GM19099 (cell line): ENCODE data around the gene TUBE1.
A peak's percentile ranks its signal among the peaks of the same experiment; 100 is the strongest.

Experiments used
- POLR2A ChIP-seq: IDR thresholded peaks from 3 replicates; pipeline ENCODE4 v1.6.1; 2011; ENCODE audit warnings: low read depth; ENCODE audit not compliant: insufficient read length; ENCODE audit errors: extremely low read depth

The TUBE1 gene

GRCh38 chr6:112087136-112087911 lies at the start of gene TUBE1, which contains the start of gene FAM229B:
Gene TUBE1 (minus strand): TSS chr6:112087482. CDS start chr6:112087434, 48 bp downstream.
Gene FAM229B (plus strand): TSS chr6:112087591. CDS start chr6:112099284, 11,693 bp downstream.
- TF ChIP-seq POLR2A, result peak; percentile 80

DNA sequence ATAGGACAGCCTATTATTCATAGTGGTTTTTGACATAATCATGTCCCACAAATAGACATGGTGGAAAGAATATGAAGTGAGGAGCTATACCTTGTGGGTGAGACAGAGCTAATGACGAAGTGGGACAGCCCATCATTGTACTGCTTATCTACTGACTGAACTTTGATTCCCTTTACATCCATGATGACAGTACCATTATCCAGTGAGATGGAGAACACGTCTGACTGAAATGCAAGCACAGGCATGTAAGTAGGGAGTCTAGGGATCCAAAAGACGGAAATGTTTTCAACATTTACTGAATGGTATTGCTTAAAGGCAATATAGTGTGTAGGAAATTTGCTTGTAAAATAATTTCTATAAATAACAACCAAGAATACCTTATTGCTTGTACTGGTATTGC lies 43.6 kb upstream of the TUBE1 start:
- TF ChIP-seq POLR2A, result no peak

GRCh38 chr6:112128208-112128607 lies 40.9 kb upstream of the TUBE1 start:
- TF ChIP-seq POLR2A, result no peak

DNA sequence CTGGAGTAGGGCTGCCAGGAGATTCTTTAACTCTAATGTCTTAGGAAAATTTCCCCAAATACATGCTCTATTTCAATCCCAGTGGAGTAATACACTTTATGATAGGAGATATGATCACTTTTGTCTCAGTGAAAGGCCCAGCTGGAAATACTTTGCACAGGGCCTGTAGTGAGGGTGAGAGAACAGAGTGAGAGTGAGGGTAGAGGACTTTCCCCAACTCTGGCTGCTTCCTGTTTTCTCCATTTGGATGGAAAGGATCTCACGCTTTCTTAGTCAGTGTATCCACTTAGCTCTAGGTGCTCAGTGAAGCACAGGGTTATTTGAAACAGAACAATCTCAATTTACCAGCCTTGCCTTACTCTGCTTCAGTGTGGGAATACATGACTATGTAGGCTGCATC lies 36.7 kb upstream of the TUBE1 start:
- no peak for TF ChIP-seq POLR2A

DNA sequence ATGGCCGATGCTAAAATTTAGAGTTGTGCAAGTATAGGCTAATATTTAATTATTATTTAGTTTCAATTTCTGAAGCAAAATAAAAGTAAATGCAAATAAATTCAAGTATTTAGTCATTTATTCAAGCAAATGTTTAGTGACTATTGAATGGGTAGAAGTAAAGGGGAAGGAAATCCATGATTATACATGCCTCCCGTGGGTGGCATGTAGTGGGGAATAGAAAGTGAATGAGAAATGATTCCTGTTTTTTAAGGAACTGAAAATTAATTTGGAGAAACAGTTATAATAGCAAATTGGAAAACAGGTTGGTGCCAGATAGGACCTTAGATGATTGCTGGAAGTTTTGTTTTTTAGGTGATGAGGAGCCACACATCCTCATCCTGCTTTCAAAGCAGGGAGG lies 35.5 kb upstream of the TUBE1 start:
- TF ChIP-seq POLR2A, result no peak

- TF ChIP-seq POLR2A, result no peak
Measured at GRCh38 chr6:112118034-112118433, 30.8 kb upstream of the TUBE1 start.

- no peak for TF ChIP-seq POLR2A
Measured at GRCh38 chr6:112117554-112117953, 30.3 kb upstream of the TUBE1 start.

GRCh38 chr6:112116221-112116620 lies 28.9 kb upstream of the TUBE1 start:
- no peak for TF ChIP-seq POLR2A

DNA sequence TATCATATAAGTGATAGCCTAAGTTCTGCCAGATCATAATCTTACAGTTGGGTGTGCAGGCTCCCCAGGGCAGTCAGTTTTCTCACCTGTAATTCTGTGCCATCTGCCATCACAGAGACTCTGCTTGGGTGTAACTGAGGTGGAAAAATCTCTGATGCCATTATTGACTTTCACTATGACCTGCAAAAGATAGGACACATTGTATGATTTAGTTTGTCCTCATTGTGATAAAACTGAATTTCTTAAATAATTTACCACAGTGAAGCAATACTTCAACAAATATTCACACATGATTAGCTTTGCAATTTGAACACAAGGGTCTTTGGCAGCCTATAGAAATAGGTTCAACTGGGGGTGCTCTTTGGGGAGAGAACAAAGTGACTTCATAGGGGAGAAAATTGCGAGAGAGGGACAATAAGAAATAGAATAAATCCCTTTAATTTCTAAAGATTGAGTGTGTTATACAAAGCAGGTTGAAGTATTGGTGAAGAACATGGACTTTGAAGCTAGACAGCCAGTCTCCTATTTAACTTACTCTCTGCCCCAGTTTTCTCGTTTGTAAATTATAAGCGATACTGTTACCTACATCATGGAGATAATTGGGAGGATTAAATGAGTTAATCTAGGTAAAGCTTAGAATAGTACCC lies 27.4 kb upstream of the TUBE1 start:
- no peak for TF ChIP-seq POLR2A

DNA sequence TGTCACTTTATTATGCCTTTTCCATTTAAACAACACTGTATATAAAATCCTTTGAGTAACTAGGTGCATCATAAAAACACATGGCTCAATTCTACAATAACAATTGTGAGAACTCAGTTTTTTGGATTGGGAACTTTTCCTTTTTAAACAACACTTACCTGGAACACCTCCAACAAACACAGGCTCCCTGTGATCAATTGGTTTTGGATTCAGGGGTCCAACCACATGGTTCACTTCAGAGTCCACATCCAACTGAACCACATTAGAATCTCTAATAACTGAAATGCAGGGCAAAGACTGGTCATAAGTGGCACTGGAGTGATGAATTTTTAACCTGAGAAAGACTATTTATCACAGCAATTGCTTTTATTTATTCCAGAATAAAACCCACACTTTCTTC lies 26.6 kb upstream of the TUBE1 start:
- no peak for TF ChIP-seq POLR2A

GRCh38 chr6:112113431-112113830 lies 26.1 kb upstream of the TUBE1 start:
- TF ChIP-seq POLR2A, result no peak

- no peak for TF ChIP-seq POLR2A
Measured at GRCh38 chr6:112109262-112109661, 22.0 kb upstream of the TUBE1 start.

GRCh38 chr6:112106562-112106961 lies 19.3 kb upstream of the TUBE1 start:
- no peak for TF ChIP-seq POLR2A

DNA sequence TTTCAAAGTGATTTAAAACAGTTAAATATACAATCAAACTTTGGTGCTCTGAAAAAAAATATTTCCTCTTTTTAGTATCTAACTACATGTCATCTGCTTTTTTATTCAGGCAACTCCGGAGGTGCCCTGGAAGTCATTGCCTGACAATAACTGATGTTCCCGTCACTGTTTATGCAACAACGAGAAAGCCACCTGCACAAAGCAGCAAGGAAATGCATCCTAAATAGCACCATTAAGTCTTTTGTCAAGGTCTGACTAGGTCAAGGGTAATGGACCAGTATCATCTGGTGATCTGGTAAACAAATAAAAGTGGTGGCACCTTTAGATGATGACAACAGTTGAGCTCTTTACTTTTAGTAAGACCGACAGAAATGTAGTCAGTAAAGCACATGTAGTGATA lies 13.3 kb upstream of the TUBE1 start:
- TF ChIP-seq POLR2A, result no peak

- no peak for TF ChIP-seq POLR2A
Measured at GRCh38 chr6:112096901-112097300, 9.6 kb upstream of the TUBE1 start.

GRCh38 chr6:112087916-112088315 lies 634 bp upstream of the TUBE1 start:
- no peak for TF ChIP-seq POLR2A
